HG03571 (cell line): ENCODE results near the gene GDPD2.
"Not testable (repeated sequence)": the region's sequence is repeated elsewhere in the genome, so short reads cannot be mapped to it uniquely, and the experiment has no call there.

ENCODE experiments used
- ATAC-seq: cut with Tn5 transposase; IDR thresholded peaks from one replicate; pipeline ENCODE4 v1.9.1; 2021; ENCODE audit not compliant: unreplicated experiment

Gene GDPD2

GRCh38 chrX:70422851-70423341, at the start of gene GDPD2:
Gene GDPD2 (plus strand): TSS chrX:70423314. CDS start chrX:70424985, 1,671 bp downstream.
- no peak for ATAC-seq

- ATAC-seq = no peak
Observed at GRCh38 chrX:70386235-70386634, 36.9 kb upstream of the GDPD2 start.

GRCh38 chrX:70398899-70399298, 24.2 kb upstream of the GDPD2 start:
- ATAC-seq = no peak

- not testable (repeated sequence) for ATAC-seq
Observed at GRCh38 chrX:70400181-70400580, 22.9 kb upstream of the GDPD2 start.

GRCh38 chrX:70402721-70403120, 20.4 kb upstream of the GDPD2 start:
- ATAC-seq = no peak

GRCh38 chrX:70405003-70405402, 18.1 kb upstream of the GDPD2 start:
- ATAC-seq = no peak

- ATAC-seq = no peak
Observed at GRCh38 chrX:70410921-70411320, 12.2 kb upstream of the GDPD2 start.

- ATAC-seq = no peak
Observed at GRCh38 chrX:70411475-70411874, 11.6 kb upstream of the GDPD2 start.

GRCh38 chrX:70421618-70422017, 1.5 kb upstream of the GDPD2 start:
- ATAC-seq = no peak

GRCh38 chrX:70423936-70424675, 992 bp downstream of the GDPD2 start:
- no peak for ATAC-seq

GRCh38 chrX:70424801-70425200, 1.7 kb downstream of the GDPD2 start:
- no peak for ATAC-seq

GRCh38 chrX:70426286-70427278, 3.5 kb downstream of the GDPD2 start:
- ATAC-seq = no peak

GRCh38 chrX:70427365-70427764, 4.3 kb downstream of the GDPD2 start:
- no peak for ATAC-seq

GRCh38 chrX:70429759-70430158, 6.6 kb downstream of the GDPD2 start:
- ATAC-seq = no peak

- no peak for ATAC-seq
Observed at GRCh38 chrX:70432936-70433847, 10.1 kb downstream of the GDPD2 start.

- ATAC-seq = peak; percentile 58
Observed at GRCh38 chrX:70433848-70434351, 10.8 kb downstream of the GDPD2 start.

GRCh38 chrX:70434352-70434866, 11.3 kb downstream of the GDPD2 start:
- ATAC-seq = peak; percentile 66

GRCh38 chrX:70434914-70435586, 11.9 kb downstream of the GDPD2 start:
- peak; percentile 3 for ATAC-seq

GRCh38 chrX:70436343-70436742, 13.2 kb downstream of the GDPD2 start:
- ATAC-seq = no peak

- ATAC-seq = no peak
Observed at GRCh38 chrX:70437011-70437410, 13.9 kb downstream of the GDPD2 start.
